Suprapubic skin (tissue), 3 donors: Measurements from ENCODE around the gene EPAS1.

Experiments used
- POLR2A ChIP-seq, 2 donors: fragments of 450-650 bp; IDR thresholded peaks; one replicate each; pipeline ENCODE4 v1.6.1; 2017; ENCODE audit warnings: antibody characterized with exemption in 2 of 2, mild to moderate bottlenecking in 2 of 2, moderate library complexity in 2 of 2
- TF ChIP-seq, protein P1 (sequence below), 2 donors: fragments of 200-600 bp in 1 of 2; fragments of 450-650 bp in 1 of 2; sonication (generic) in 1 of 2; IDR thresholded peaks; one replicate each; pipeline ENCODE4 v1.5.1; 2016 to 2019; ENCODE audit warnings: antibody characterized with exemption in 2 of 2, mild to moderate bottlenecking in 1 of 2, moderate library complexity in 1 of 2

GRCh38 chr2:46302005-46302695 is 4.9 kb downstream of the EPAS1 start:
- TF ChIP-seq, protein P1, sequence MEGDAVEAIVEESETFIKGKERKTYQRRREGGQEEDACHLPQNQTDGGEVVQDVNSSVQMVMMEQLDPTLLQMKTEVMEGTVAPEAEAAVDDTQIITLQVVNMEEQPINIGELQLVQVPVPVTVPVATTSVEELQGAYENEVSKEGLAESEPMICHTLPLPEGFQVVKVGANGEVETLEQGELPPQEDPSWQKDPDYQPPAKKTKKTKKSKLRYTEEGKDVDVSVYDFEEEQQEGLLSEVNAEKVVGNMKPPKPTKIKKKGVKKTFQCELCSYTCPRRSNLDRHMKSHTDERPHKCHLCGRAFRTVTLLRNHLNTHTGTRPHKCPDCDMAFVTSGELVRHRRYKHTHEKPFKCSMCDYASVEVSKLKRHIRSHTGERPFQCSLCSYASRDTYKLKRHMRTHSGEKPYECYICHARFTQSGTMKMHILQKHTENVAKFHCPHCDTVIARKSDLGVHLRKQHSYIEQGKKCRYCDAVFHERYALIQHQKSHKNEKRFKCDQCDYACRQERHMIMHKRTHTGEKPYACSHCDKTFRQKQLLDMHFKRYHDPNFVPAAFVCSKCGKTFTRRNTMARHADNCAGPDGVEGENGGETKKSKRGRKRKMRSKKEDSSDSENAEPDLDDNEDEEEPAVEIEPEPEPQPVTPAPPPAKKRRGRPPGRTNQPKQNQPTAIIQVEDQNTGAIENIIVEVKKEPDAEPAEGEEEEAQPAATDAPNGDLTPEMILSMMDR (IDR thresholded peaks at IDR 0.05) = no peak
- no peak for TF ChIP-seq POLR2A (IDR thresholded peaks at IDR 0.05)
